GM19438 (cell line): Measurements from ENCODE around the gene UBE2C.
A peak's percentile ranks its signal among the peaks of the same experiment; 100 is the strongest.
"Not testable (repeated sequence)": the region's sequence is repeated elsewhere in the genome, so short reads cannot be mapped to it uniquely, and the experiment has no call there.

ENCODE experiments used
- ATAC-seq: cut with Tn5 transposase; IDR thresholded peaks from one replicate; pipeline ENCODE4 v1.9.1; 2021; ENCODE audit warnings: low read depth; ENCODE audit not compliant: unreplicated experiment

Gene UBE2C

DNA sequence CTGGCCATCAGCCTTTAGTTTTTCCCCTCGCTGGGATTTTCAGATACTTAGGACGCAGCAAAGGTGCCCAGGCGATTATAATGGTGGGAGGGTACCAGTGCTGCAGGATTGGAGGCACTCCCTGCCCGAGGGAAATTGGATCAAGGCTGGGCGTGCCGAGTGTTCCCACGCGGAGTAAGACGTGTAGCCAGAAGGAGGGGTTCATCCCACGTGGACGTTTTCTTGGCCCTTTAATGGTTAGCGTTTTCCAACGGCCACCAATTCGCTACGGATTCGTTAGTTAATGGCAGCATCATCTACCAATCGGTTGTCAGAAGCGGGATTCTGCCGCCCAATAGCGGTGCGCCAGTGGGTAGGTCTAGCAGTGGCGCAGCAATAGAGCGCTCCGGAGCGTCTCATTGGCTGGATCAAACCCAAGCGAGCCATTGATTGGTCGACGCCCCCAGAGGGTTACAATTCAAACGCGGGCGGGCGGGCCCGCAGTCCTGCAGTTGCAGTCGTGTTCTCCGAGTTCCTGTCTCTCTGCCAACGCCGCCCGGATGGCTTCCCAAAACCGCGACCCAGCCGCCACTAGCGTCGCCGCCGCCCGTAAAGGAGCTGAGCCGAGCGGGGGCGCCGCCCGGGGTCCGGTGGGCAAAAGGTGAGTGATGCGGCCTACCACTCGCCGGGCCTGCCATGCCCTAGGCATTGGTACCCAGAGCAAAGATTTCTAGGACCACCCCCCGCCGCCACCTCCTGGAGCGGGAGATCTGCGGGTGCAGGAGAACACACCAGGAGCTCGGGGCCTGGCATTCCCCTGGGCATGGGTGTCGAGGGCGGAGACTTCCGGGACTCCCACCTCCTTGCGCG, at the start of gene UBE2C:
UBE2C (plus strand) TSS at position 488 of the 849 bp plus-strand sequence; CDS start at position 540, 52 bp downstream.
- ATAC-seq: peak; percentile 95

- not testable (repeated sequence) for ATAC-seq
Measured at GRCh38 chr20:45764618-45765282, 47.7 kb upstream of the UBE2C start.

DNA sequence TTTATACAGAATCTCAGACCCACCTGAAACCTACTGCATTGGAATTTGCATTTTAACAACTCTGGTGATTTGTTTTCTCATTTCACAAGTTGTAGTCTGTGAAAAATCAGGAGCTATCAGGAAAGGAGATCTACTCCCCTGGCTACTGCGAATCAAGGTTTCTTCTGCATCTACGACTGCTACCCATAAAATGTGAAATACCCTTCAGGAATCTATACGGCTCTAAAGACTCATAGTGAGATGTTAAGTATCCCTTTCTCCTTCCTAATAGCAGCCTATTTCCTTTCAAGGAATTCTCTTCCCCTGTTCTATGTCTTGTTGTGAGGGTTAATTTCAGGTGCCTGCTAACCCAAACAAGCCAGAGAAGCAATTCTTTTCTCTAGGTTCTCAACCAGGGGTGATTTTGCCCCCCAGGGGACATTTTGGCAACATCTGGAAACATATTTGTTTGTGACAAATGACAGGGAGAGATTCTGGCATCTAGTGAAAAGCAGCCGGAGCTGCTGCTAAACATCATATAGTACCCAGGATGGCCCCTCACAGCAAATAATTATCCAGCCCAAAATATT, 47.1 kb upstream of the UBE2C start:
- ATAC-seq: no peak

DNA sequence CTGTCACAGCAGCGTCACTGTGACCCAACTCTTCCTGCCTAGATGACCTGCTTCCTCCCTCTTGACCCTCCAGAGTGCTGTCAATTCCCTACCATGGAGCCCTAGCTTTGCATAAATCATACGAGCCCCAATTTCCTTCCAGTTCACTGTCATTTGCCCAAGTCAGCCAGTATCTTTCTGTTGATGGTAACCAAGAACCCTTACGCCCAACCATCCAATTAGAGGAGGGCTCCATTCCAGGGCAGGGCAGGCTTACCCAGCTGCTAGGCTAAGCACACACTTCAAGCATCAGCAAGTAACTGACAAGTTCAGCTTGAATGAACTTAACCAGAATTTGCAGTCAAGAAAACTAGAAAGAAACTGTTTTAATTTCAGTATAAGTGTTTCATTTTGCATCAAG, 46.5 kb upstream of the UBE2C start:
- ATAC-seq: no peak

DNA sequence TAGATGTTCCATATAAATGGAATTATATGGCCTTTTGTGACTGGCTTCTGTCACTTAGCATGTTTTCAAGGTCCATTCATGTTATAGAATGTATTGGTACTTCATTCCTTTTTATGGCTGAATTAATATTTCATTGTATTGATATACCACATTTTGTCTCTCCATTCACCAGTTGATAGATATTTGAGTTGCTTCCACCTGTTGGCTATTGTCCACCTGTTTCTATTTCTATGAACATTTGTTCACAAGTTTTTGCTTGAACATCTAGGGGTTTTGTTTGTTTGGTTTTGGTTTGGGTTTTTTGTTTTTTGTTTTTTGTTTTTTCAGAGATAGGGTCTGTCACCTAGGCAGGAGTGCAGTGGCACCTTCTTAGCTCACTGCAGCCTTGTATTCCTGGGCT, 44.0 kb upstream of the UBE2C start:
- ATAC-seq: no peak

- ATAC-seq: no peak
Measured at GRCh38 chr20:45771182-45771759, 41.2 kb upstream of the UBE2C start.

GRCh38 chr20:45772693-45773092, 39.8 kb upstream of the UBE2C start:
- ATAC-seq: no peak

DNA sequence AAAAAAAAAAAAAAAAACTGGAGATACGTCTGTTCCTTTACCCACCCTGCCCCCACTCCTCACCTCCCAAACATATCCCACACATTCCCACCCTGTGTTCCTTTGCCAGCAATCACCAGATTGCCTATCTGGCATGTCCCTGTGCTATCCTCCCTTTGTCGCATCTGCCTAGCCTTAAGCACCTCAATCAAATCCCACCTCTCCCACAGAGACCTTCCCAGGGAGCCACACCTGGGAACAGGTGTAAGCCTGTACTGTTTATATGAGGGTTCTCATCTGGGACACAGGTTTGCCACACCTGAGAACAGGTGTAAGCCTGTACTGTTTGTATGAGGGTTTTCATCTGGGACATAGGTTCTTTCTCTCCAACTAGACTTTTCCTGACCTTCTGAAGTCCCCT, 37.5 kb upstream of the UBE2C start:
- ATAC-seq: no peak

DNA sequence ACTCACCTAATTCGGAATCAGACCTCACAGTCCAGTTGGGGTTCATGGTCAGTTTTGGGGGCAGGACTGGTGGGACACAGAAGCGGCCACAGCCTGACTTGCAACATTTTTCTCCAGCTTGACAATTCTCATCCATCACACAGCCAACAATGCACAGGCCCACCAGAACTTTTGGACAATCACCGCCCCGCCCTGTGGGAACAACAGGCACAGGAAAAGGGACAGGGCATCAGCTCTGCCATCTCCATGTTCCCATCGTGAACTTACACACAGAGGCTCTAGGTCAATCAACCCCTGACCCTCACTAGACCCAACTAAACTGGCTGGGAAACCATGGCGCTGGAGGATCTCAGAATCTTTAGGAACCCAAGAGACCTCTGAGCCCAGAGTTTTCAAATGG, 37.0 kb upstream of the UBE2C start:
- no peak for ATAC-seq

DNA sequence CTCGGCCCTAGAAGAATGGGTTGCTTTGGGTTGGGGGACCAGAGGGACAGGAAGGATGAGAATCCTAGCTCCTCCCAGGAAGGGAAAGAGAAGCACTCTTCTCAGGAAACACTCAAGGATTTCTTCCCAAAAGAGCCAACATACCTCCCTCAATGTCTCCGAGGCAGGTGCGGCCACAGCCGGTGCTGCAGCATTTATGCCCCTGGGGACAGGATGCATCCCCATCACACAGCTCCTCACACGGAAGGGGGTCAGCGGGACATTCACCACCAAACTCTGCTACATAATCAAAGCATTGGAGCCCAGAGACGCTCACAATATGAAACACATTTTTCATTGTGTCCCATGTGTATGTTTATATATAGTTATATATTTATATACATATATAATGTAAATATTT, 35.5 kb upstream of the UBE2C start:
- no peak for ATAC-seq

DNA sequence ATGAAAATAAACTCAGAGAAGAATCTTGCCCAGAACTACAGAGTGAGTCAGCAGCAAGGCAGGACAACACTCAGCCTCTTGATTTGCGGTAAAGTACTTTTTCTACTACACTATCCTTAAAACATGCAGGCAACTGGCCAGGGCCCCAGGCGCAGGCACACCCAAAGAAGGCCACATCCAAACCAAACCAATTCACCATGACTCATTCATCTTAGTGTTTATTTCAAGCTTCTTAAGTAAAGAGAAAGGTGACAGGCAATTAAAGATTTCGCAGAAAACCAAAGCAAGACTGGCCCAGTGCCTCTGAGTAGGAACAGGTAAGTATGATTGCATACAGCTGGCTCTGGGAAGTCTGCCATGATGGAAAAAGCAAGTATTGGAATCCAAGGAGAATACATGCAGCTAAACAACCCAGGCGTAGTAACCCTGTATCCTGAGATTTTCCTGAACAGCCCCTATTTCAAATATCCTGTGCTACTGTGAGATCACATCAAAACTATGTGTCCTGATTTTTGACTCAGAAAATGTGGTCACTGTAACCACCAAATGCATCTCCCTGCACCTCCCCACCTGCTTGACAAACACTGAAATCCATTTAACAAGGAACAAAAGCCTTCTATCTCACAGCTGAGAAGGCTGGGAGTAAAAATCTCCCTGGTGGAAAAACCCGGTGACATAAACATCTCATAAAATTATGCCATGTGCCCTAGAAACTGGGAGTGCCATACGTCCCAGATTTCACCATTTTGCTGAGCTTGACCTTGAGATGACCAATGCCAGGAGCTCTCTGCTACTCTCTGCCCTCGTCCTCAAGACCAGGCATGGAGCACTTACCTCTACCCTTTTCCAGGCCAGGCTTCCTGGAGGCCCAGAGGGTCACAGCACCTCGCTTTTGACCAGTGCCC, 33.2 kb upstream of the UBE2C start:
- ATAC-seq: no peak

DNA sequence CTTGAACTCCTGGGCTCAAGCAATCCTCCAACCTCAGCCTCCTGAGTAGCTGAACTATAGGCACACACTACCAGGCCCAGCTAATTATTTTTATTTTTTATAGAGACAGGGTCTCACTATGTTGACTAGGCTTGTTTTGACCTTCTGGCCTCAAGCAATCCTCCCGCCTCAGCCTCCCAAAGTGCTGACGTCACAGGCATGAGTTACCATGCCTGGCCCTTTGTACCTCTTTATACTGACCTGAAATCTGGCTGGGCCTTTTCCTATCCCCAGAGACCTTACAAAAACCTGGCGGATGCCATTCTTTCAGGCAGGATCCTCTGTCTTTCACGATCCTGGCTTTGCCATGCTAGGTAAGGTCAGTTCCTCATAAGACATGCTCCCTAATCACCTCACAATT, 32.3 kb upstream of the UBE2C start:
- no peak for ATAC-seq

DNA sequence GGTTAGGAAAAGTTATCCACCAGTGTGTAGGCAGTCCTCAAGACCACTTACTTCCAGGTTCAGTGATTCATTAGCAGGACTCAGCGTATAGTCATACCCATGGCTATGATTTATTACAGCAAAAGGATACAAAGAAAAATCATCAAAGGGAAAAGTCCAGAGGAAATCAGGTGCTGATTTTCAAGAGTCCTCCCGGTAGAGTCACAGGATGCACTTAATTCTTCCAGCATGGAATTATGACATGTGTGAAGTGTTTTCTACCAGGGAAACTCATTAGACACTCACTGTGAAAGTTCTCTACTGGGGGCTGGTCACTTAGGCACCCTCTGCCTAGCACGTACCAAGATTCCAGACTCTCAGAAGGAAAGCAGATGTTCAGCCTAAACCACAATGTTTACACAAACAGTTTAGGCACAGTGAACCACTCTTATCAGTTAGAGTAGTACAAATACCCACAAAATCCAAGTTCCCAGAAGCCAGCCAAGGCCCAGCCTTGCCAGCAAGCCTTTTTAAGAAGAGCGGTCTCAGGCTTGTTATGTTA, 31.0 kb upstream of the UBE2C start:
- ATAC-seq: no peak

DNA sequence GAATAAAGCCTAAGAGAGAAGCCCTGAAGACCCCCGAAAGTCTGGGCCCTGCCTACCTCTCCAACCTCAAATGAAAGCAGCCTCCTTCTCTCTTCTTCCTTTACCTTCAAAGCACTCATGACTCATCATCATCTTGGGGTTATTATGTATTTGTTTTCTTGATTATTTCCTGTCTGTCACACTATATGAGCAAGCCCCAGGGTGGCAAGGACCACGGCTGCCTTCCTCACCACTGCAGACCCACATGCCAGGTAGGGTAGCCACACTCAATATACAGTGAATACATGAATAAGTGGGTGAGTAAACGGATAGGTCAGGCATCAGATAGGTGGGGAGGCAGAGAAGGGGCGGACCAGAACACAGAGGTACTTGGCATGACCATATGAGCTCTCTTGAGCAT, 29.6 kb upstream of the UBE2C start:
- no peak for ATAC-seq

DNA sequence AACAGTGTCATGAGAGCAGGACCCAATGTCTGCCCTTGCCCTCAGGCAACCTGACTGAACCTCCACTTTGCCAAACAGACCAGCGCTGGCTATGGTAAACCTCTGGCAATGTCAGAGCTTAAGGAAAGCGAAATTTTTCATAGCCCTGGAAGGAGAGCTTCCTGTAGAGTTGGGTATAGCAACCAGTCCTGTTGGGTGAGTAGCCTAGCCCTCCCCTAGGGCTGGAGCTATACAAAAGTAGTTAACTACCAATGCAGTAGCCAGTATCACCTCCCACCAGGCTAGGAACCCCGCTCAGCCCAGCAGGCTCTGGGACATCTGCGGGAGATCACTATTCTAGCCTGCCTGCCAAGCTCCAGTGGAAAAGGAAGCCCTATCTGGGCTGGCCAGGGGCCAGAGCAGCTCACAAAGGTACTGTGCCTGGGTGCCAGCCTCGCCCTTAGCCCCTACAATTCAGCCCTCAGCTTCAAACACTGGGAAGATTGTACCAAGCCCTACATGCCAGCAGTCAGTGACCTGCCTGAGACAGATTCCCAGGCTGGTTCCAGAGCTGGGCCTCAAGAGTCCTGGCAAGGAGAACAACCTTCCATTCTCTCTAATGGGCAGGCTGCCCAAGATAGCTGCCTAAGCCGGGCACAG, 28.7 kb upstream of the UBE2C start:
- ATAC-seq: no peak

DNA sequence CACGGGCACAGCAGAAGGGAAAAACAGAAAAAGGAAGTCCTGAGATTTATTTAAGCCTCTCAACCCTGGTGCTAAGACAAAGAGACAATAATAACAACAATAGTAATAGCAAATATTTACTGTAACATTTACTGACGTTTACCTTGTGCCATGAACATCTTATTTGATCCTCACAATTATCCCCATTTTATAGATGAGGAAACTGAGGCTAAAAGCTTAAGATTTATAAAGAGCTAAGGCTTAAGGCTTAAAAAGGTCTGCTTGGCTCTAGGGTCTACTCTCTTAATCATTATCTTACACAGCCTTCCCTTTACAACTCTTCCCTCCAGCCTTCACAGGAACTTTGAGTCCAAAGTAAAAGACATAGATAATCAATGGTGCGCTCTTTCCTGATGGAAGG, 24.1 kb upstream of the UBE2C start:
- no peak for ATAC-seq

DNA sequence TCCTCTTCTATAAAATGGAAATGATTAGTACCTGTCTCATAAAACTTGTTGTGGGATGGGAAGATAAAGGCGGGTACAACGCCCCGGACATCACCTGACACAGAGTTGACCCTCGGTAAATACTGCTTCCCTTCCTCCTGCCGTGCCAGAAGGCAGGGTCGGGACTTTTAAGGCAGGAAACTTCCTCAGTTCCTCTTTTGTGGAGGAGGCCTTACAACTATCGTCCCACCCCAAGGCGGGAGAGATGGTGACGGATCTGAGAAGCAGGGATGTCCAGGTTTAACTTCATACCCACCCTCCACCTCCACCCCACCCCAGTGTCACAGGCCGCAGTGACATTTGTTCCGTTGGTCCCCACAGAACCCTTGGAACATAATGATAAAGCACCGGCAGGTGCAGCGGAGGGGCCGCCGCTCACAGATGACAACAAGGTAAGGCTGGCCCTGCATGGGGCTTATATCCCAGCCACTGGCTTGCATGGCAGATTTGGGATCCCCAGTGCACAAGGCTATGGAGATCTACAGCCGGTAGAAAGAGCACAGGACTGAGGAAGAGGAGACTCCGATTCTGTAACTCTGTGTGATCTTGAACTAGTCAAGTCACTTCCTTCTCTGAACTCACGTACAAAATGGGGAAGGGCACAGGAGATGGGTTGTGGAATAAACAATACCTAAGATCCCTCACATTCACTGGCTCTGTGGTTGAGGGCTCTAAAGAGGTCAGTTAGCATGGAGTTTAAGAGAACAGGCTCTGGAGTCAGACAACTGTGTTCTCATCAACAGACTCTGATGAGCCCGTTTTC, 19.9 kb upstream of the UBE2C start:
- ATAC-seq: peak; percentile 27

GRCh38 chr20:45796337-45797065, 15.9 kb upstream of the UBE2C start:
- no peak for ATAC-seq
